Measurements from ENCODE around the gene VWF.

VWF gene

DNA sequence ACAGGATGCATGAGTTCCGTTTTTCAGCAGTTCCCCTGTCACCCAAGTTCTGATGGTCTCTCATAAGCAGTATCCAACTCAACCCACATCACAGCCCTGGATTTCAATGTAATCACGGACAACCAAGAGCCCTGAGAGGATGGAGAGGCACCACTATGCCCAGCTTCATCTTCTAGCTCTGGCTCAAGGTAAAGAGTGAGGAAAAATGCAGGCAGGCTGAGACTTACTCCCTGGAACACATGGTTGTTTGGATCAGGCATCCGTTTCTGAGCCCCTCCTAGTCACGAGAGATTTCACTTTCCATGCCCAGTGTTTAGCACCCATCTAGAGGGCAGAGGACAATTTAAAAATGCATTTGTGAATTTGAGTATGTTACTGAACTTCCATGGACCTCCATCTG, 224.4 kb downstream of the VWF start:
- TF ChIP-seq CTCF (IDR thresholded peaks at IDR 0.05; ENCODE audit: control insufficient read depth, insufficient read depth, low read depth, low read length, missing control alignments), result no peak
- no peak overlapping the region for H3K4me3 ChIP-seq (ENCODE audit: control insufficient read depth, low read depth, low read length)
- no peak for DNase-seq (ENCODE audit: low read depth)

DNA sequence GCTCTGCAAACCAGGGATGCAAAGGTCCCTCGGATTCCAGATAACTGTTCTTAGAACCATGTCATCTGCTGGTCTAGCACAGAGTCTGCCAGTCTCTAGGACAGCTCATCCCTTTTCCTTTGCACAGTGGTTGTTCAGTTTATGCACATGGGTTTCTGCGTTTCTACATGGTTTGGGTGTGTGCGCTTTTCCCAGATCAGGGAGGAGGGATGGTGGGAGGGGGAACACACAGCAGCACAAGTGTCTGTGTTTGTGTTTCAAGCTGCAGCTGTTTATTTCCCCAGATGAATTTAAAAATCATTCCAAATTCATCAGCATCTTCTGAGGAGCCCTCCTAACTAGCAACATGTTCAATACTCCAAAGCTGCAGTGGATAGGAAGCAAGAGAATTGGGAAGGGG, 224.8 kb downstream of the VWF start:
- no peak for TF ChIP-seq CTCF (IDR thresholded peaks at IDR 0.05; ENCODE audit: control insufficient read depth, insufficient read depth, low read depth, low read length, missing control alignments)
- no peak for DNase-seq (ENCODE audit: low read depth)
- no peak overlapping the region for H3K4me3 ChIP-seq (ENCODE audit: control insufficient read depth, low read depth, low read length)

GRCh38 chr12:5898874-5899273, 225.6 kb downstream of the VWF start:
- H3K4me3 ChIP-seq (ENCODE audit: control insufficient read depth, low read depth, low read length), result no peak overlapping the region
- DNase-seq (ENCODE audit: low read depth), result no peak

More at GRCh38 chr12:5898874-5899273, 225.6 kb downstream of the VWF start:
- TF ChIP-seq CTCF (IDR thresholded peaks at IDR 0.05; ENCODE audit: control insufficient read depth, insufficient read depth, low read depth, low read length, missing control alignments), result peak; percentile 20
